ENCODE measurements around the gene GTPBP1. TPM values are rescaled to one million over a fixed set of nuclear protein-coding genes. Genes with fewer than 3 reads are reported as not detected.

Gene GTPBP1
- total and polyA plus RNA-seq, 2 of the 13 experiments (the other 11 are each of a cell fraction or from before 2014, with no cell fraction given) = 22.3 to 27.0 TPM

GRCh38 chr22:38715852-38716251, 10.1 kb downstream of the GTPBP1 start:
- TF ChIP-seq STAT5B (CRISPR knock-in tag; IDR thresholded peaks at IDR 0.05) (no peak), U2AF1 (optimal IDR thresholded peaks at IDR 0.05; ENCODE audit: low read depth, low read length) (no peak), RAD21 (CRISPR knock-in tag; IDR thresholded peaks at IDR 0.05) (no peak), ADNP (CRISPR knock-in tag; IDR thresholded peaks at IDR 0.05) (no peak), HIVEP1 (CRISPR knock-in tag; IDR thresholded peaks at IDR 0.05) (no peak), GATA4 (IDR thresholded peaks at IDR 0.05; ENCODE audit: borderline replicate concordance, low read depth) (no peak), SIX4 (CRISPR knock-in tag; IDR thresholded peaks at IDR 0.05) (no peak), EP300 (IDR thresholded peaks at IDR 0.05; ENCODE audit: low read depth in 2 of 2, low read length in 2 of 2) (no peak), EP300 (CRISPR knock-in tag; IDR thresholded peaks at IDR 0.05; ENCODE audit: borderline replicate concordance) (no peak), NFYB (CRISPR knock-in tag; IDR thresholded peaks at IDR 0.05) (no peak)
- in situ Hi-C loops (cut with HindIII; ENCODE audit: extremely low pct_ligation_motif_present, low pct_unique_long_range_greater_than_20kb) = no loop called here
- Histone ChIP-seq H3K4me1 (ENCODE audit: insufficient read depth, low read length) (no peaks in the 10 kb centered on the region), H3K9me3 (ENCODE audit: low read length) (no peaks in the 10 kb centered on the region), H3K27me3 (ENCODE audit: control insufficient read depth in 1 of 2, insufficient read depth in 2 of 2, low read length in 2 of 2) (no peaks in the 10 kb centered on the region), H3K9ac (ENCODE audit: insufficient read depth, low read depth, low read length) (no peak overlapping the region), H3K27ac (ENCODE audit: extremely low read length, insufficient read depth, low read length) (no peak overlapping the region), H2AFZ (ENCODE audit: low read length) (no peak overlapping the region), H3K36me3 (replicated peaks in 1 of 2; ENCODE audit: control insufficient read depth in 1 of 2, insufficient read depth in 2 of 2, low read length in 2 of 2) (peaks cover 35 to 56% of the 10 kb centered on the region in 2 experiments), H3K4me3 (replicated peaks in 1 of 3; ENCODE audit: insufficient read depth in 1 of 3, low read depth in 2 of 3, low read length in 3 of 3) (no peak overlapping the region), H4K20me1 (ENCODE audit: insufficient read depth, low read length) (peaks cover 50% of the 10 kb centered on the region), H3K4me2 (ENCODE audit: low read depth, low read length) (no peak overlapping the region), H3K79me2 (ENCODE audit: insufficient read depth, low read length) (peaks cover 49% of the 10 kb centered on the region)
- FAIRE-seq (no peak), DNase-seq (ENCODE audit: low spot score) (no peak), ATAC-seq (no peak)
- CTCF ChIA-PET (ENCODE audit: low intra/inter-chr PET ratio, low total read pairs) = no interaction called here
- 93% methylated on average over 15 of the region's 15 CpGs for WGBS (ENCODE audit: low lambda C conversion rate)
- BruUV-seq (replicated peaks) = no TSS peak
- intact Hi-C loops (cut with micrococcal nuclease; ENCODE audit: unreplicated experiment) = no loop called here
- POLR2A ChIA-PET = interaction anchor here (0.8 kb wide), 1 partner anchor 10 kb away, joined by 4 read pairs; the partner anchor contains the start of gene GTPBP1

GRCh38 chr22:38716271-38716670, 10.5 kb downstream of the GTPBP1 start:
- no TSS peak for BruUV-seq (replicated peaks)
- no peak for DNase-seq (ENCODE audit: low spot score)

More at GRCh38 chr22:38716271-38716670, 10.5 kb downstream of the GTPBP1 start:
- ATAC-seq (no peak), FAIRE-seq (no peak)
- Histone ChIP-seq H3K9me3 (ENCODE audit: low read length) (no peaks in the 10 kb centered on the region), H4K20me1 (ENCODE audit: insufficient read depth, low read length) (peaks cover 46% of the 10 kb centered on the region), H3K27me3 (ENCODE audit: control insufficient read depth in 1 of 2, insufficient read depth in 2 of 2, low read length in 2 of 2) (no peaks in the 10 kb centered on the region), H3K4me3 (replicated peaks in 1 of 3; ENCODE audit: insufficient read depth in 1 of 3, low read depth in 2 of 3, low read length in 3 of 3) (no peak overlapping the region), H3K4me1 (ENCODE audit: insufficient read depth, low read length) (no peaks in the 10 kb centered on the region), H3K79me2 (ENCODE audit: insufficient read depth, low read length) (peaks cover 45% of the 10 kb centered on the region), H2AFZ (ENCODE audit: low read length) (no peak overlapping the region), H3K4me2 (ENCODE audit: low read depth, low read length) (no peak overlapping the region), H3K36me3 (replicated peaks in 1 of 2; ENCODE audit: control insufficient read depth in 1 of 2, insufficient read depth in 2 of 2, low read length in 2 of 2) (peaks cover 37 to 56% of the 10 kb centered on the region in 2 experiments), H3K9ac (ENCODE audit: insufficient read depth, low read depth, low read length) (no peak overlapping the region), H3K27ac (ENCODE audit: extremely low read length, insufficient read depth, low read length) (no peak overlapping the region)
- intact Hi-C loops (cut with micrococcal nuclease; ENCODE audit: unreplicated experiment) (no loop called here), in situ Hi-C loops (cut with HindIII; ENCODE audit: extremely low pct_ligation_motif_present, low pct_unique_long_range_greater_than_20kb) (no loop called here)
- ChIA-PET CTCF (ENCODE audit: low intra/inter-chr PET ratio, low total read pairs) (no interaction called here), POLR2A (interaction anchor here (0.8 kb wide), 1 partner anchor 11 kb away, joined by 4 read pairs; the partner anchor contains the start of gene GTPBP1)
- no peak for TF ChIP-seq ZNF713 (CRISPR knock-in tag; IDR thresholded peaks at IDR 0.05)
- TF ChIP-seq HMG20B (CRISPR knock-in tag; conservative IDR thresholded peaks at IDR 0.05) = no peak
- no peak for TF ChIP-seq POLR2G (IDR thresholded peaks at IDR 0.05; ENCODE audit: low read depth, low read length)
- no peak for TF ChIP-seq ZKSCAN5 (CRISPR knock-in tag; IDR thresholded peaks at IDR 0.05)
- no peak for TF ChIP-seq NFKBIZ (CRISPR knock-in tag; IDR thresholded peaks at IDR 0.05)
- no peak for TF ChIP-seq RELA (CRISPR knock-in tag; IDR thresholded peaks at IDR 0.05)
- TF ChIP-seq ZMYM2 (CRISPR knock-in tag; IDR thresholded peaks at IDR 0.05) = no peak
- no peak for TF ChIP-seq NFKB2 (CRISPR knock-in tag; IDR thresholded peaks at IDR 0.05; ENCODE audit: borderline replicate concordance)
- no peak for TF ChIP-seq RFX5 (IDR thresholded peaks at IDR 0.05; ENCODE audit: low read depth, low read length)
- TF ChIP-seq MAFG (CRISPR knock-in tag; IDR thresholded peaks at IDR 0.05) = no peak
- no peak for TF ChIP-seq ZNF670 (CRISPR knock-in tag; IDR thresholded peaks at IDR 0.05; ENCODE audit: borderline replicate concordance)
- no peak for TF ChIP-seq ZBTB21 (CRISPR knock-in tag; IDR thresholded peaks at IDR 0.05)
- WGBS (ENCODE audit: low lambda C conversion rate) = 97% methylated on average over 5 of the region's 10 CpGs
